Tibial nerve (tissue), 4 donors: ENCODE results near the gene DPRX. TPM values are rescaled to one million over a fixed set of nuclear protein-coding genes. Genes with fewer than 3 reads are reported as not detected.
A peak's percentile ranks its signal among the peaks of the same experiment; 100 is the strongest.
"Not testable (repeated sequence)": the region's sequence is repeated elsewhere in the genome, so short reads cannot be mapped to it uniquely, and the experiment has no call there.

Experiments
- DNase-seq, 2 donors: peaks; one replicate each; pipeline ENCODE4 v3.0.0-alpha.2; 2019; ENCODE audit warnings: low spot score in 2 of 2
- H3K27ac ChIP-seq, 4 donors: fragments of 200-600 bp; sonication (generic) in 3 of 4; one replicate each; pipeline ENCODE4 v1.5.1; 2017 to 2019; ENCODE audit warnings: mild to moderate bottlenecking in 1 of 4
- H3K27me3 ChIP-seq, 2 donors: fragments of 200-600 bp; sonication (generic) in 1 of 2; one replicate each; pipeline versions ENCODE4 v1.5.1 to v1.6.0; 2017 to 2019
- H3K36me3 ChIP-seq, 3 donors: fragments of 200-600 bp; sonication (generic); one replicate each; pipeline ENCODE4 v1.5.1; 2018 to 2019
- H3K4me1 ChIP-seq, 4 donors: fragments of 200-600 bp; sonication (generic) in 3 of 4; one replicate each; pipeline ENCODE4 v1.5.1; 2017 to 2019
- H3K4me3 ChIP-seq, 4 donors: fragments of 200-600 bp; sonication (generic) in 3 of 4; one replicate each; pipeline ENCODE4 v1.5.1; 2017 to 2019; ENCODE audit warnings: mild to moderate bottlenecking in 1 of 4, moderate library complexity in 1 of 4
- H3K9me3 ChIP-seq, 4 donors: fragments of 200-600 bp; sonication (generic) in 3 of 4; one replicate each; pipeline ENCODE4 v1.5.1; 2017 to 2019
- EP300 ChIP-seq, 2 donors: sonication (generic); formaldehyde crosslinking; IDR thresholded peaks; one replicate each; pipeline ENCODE4 v1.6.1; 2017; ENCODE audit warnings: antibody characterized with exemption in 2 of 2, mild to moderate bottlenecking in 1 of 2
- POLR2A ChIP-seq, 2 donors: fragments of 450-650 bp; IDR thresholded peaks; one replicate each; pipeline ENCODE4 v1.6.1; 2017; ENCODE audit warnings: antibody characterized with exemption in 2 of 2, mild to moderate bottlenecking in 2 of 2, moderate library complexity in 2 of 2
- WGBS, 2 donors: methylation state at CpG; one replicate each; pipeline ENCODE4 v1.1.5; 2018; 5-methylcytosine and 5-hydroxymethylcytosine counted together
- total RNA-seq, 4 donors: library from RNA; depleted of rRNA; stranded (reverse); fragments of >200 nt; gene quantifications; one replicate each; pipeline ENCODE4 v1.1.0, GENCODE V29; 2016
- TF ChIP-seq, protein P1 (sequence below), 5 experiments: fragments of 200-600 bp in 3 of 5; fragments of 450-650 bp in 2 of 5; sonication (generic) in 3 of 5; IDR thresholded peaks; one replicate each; pipeline ENCODE4 v1.5.1; 2016 to 2019; ENCODE audit warnings: antibody characterized with exemption in 5 of 5, mild to moderate bottlenecking in 3 of 5, moderate library complexity in 2 of 5

DPRX gene
- total RNA-seq, 4 donors from 2014 or later, result not detected

- TF ChIP-seq, protein P1, sequence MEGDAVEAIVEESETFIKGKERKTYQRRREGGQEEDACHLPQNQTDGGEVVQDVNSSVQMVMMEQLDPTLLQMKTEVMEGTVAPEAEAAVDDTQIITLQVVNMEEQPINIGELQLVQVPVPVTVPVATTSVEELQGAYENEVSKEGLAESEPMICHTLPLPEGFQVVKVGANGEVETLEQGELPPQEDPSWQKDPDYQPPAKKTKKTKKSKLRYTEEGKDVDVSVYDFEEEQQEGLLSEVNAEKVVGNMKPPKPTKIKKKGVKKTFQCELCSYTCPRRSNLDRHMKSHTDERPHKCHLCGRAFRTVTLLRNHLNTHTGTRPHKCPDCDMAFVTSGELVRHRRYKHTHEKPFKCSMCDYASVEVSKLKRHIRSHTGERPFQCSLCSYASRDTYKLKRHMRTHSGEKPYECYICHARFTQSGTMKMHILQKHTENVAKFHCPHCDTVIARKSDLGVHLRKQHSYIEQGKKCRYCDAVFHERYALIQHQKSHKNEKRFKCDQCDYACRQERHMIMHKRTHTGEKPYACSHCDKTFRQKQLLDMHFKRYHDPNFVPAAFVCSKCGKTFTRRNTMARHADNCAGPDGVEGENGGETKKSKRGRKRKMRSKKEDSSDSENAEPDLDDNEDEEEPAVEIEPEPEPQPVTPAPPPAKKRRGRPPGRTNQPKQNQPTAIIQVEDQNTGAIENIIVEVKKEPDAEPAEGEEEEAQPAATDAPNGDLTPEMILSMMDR (IDR thresholded peaks at IDR 0.05), result no peak
- TF ChIP-seq POLR2A (IDR thresholded peaks at IDR 0.05) (no peak), EP300 (IDR thresholded peaks at IDR 0.05) (no peak)
- peaks cover 0 to 11% (median 6%) of the 10 kb centered on the region in 4 donors for H3K4me1 ChIP-seq
- H3K27me3 ChIP-seq, result no peaks in the 10 kb centered on the region
- H3K4me3 ChIP-seq, result no peak overlapping the region
- no peak for DNase-seq
- WGBS, 2 donors, result 42 to 54% methylated on average over 4 of the region's 4 CpGs
- H3K27ac ChIP-seq, result peak overlapping the region in 3 of 4 donors; percentile 74 to 92 (median 82)
- no peaks in the 10 kb centered on the region for H3K36me3 ChIP-seq
- H3K9me3 ChIP-seq, result peaks cover 0 to 9% (median 0%) of the 10 kb centered on the region in 4 donors
Observed at GRCh38 chr19:53660584-53660983, 28.8 kb downstream of the DPRX start.

- 79 to 84% methylated on average over 5 to 6 of the region's 6 CpGs for WGBS, 2 donors
- Histone ChIP-seq H3K36me3 (no peaks in the 10 kb centered on the region), H3K9me3 (peaks cover 0 to 9% (median 0%) of the 10 kb centered on the region in 4 donors), H3K27me3 (no peaks in the 10 kb centered on the region), H3K4me1 (peaks cover 0 to 11% (median 6%) of the 10 kb centered on the region in 4 donors), H3K4me3 (no peak overlapping the region), H3K27ac (peak overlapping the region in 1 of 4 donors; percentile 91)
- no peak for DNase-seq
- TF ChIP-seq, protein P1 (IDR thresholded peaks at IDR 0.05), result no peak
- TF ChIP-seq POLR2A (IDR thresholded peaks at IDR 0.05) (no peak), EP300 (IDR thresholded peaks at IDR 0.05) (no peak)
Observed at GRCh38 chr19:53662209-53662608, 30.4 kb downstream of the DPRX start.

DNA sequence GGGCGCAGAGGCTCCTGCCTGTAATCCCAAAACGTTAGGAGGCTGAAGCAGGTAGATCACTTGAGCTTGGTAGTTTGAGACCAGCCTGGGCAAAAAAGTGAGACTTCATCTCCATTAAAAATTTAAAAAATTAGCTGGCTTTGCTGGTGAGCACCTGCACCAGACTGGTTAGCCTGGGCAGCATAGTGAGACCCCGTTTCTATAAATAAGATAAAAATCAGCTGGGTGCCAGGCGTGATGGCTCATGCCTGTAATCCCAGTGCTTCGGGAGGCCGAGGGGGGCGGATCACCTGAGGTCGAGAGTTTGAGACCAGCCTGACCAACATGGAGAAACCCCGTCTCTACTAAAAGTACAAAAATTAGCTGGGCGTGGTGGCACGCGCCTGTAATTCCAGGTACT, 32.4 kb downstream of the DPRX start:
- no peak for DNase-seq
- no peak overlapping the region for H3K4me3 ChIP-seq
- no peak overlapping the region for H3K27ac ChIP-seq
- H3K36me3 ChIP-seq, result no peaks in the 10 kb centered on the region
- no peak for TF ChIP-seq EP300 (IDR thresholded peaks at IDR 0.05)
- TF ChIP-seq POLR2A (IDR thresholded peaks at IDR 0.05), result no peak
- TF ChIP-seq, protein P1 (IDR thresholded peaks at IDR 0.05), result no peak
- WGBS, 2 donors, result 84 to 93% methylated on average over 12 of the region's 12 CpGs
- no peaks in the 10 kb centered on the region for H3K27me3 ChIP-seq
- H3K9me3 ChIP-seq, result peaks cover 0 to 9% (median 0%) of the 10 kb centered on the region in 4 donors
- H3K4me1 ChIP-seq, result peaks cover 0 to 11% (median 6%) of the 10 kb centered on the region in 4 donors

DNA sequence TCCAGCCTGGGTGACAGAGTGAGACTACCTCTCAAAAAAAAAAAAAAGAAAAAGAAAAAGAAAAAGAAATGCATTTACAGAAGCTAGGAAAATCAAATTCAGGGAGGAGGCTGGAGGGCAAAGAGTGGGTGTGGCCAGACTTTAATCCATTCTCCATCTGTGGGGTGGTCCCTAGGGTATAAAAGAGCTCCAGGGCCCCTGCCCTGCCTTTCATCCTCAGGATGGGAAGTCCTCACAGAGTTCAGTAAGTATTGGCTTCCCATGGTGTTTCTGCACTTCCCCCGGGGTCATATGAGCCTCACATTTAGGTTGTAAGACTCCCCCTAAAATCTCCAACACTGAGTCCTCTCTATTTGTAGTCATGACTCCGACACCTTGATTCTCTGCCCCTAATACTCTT, 33.0 kb downstream of the DPRX start:
- H3K36me3 ChIP-seq, result no peaks in the 10 kb centered on the region
- no peak overlapping the region for H3K27ac ChIP-seq
- TF ChIP-seq, protein P1 (IDR thresholded peaks at IDR 0.05), result no peak
- no peak for TF ChIP-seq POLR2A (IDR thresholded peaks at IDR 0.05)
- DNase-seq, result no peak
- 44 to 50% methylated on average over 2 of the region's 2 CpGs for WGBS, 2 donors
- H3K9me3 ChIP-seq, result peaks cover 0 to 9% (median 0%) of the 10 kb centered on the region in 4 donors
- peaks cover 0 to 11% (median 6%) of the 10 kb centered on the region in 4 donors for H3K4me1 ChIP-seq
- no peaks in the 10 kb centered on the region for H3K27me3 ChIP-seq
- no peak overlapping the region for H3K4me3 ChIP-seq

DNA sequence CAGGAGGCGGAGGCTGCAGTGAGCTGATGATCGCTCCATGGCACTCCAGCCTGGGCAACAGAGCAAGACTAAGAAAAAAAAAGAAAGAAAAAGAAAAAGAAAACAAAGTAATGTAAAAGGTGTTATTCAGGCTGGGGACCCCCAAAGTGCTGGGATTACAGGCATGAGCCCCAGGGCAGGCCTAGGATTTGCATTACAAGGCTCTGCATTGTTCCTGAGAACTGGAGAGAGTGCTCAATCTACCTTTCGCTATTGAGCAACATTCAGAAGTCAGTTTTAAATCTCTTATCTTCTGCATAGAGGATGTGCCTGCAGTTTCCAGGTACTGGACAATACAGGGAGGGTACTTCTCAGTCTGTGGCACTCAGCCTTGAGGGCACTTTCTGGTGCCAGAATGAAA, 34.5 kb downstream of the DPRX start:
- H3K4me1 ChIP-seq, H3K9me3 ChIP-seq, H3K27me3 ChIP-seq, H3K27ac ChIP-seq, H3K4me3 ChIP-seq, DNase-seq, H3K36me3 ChIP-seq: not testable (repeated sequence)
- 93% methylated on average over 3 of the region's 3 CpGs; no CpG with 5 or more reads in 1 of the 2 donors for WGBS, 2 donors

GRCh38 chr19:53668804-53669203, 37.0 kb downstream of the DPRX start:
- H3K4me1 ChIP-seq, H3K4me3 ChIP-seq, H3K9me3 ChIP-seq, H3K27ac ChIP-seq, DNase-seq, H3K27me3 ChIP-seq, H3K36me3 ChIP-seq: not testable (repeated sequence)
- 95 to 97% methylated on average over 3 of the region's 3 CpGs for WGBS, 2 donors
